OCI-LY7 (cell line): ENCODE measurements around the gene SPTSSA.

ENCODE experiments used
- CTCF ChIP-seq: fragments of 200-600 bp; sonication (generic); conservative IDR thresholded peaks from 2 replicates; pipeline ENCODE4 v1.5.1; 2014; ENCODE audit warnings: mild to moderate bottlenecking, antibody characterized with exemption, low read length, moderate library complexity, mixed read lengths
- EZH2phosphoT487 ChIP-seq: fragments of 200-600 bp; sonication (generic); IDR thresholded peaks from 2 replicates; pipeline ENCODE4 v1.6.1; 2018; ENCODE audit warnings: low read depth, borderline replicate concordance, mild to moderate bottlenecking, mixed run types, antibody characterized with exemption, low read length, moderate library complexity, mixed read lengths

- TF ChIP-seq CTCF: no peak
- no peak for TF ChIP-seq EZH2phosphoT487
These were observed 45.4 kb upstream of the SPTSSA start for GRCh38 chr14:34507459-34507858.
